ENCODE results near the gene C2CD2L. TPM values are rescaled to one million over a fixed set of nuclear protein-coding genes. Genes with fewer than 3 reads are reported as not detected.

Gene C2CD2L
- total and polyA plus RNA-seq, 3 experiments from 2014 or later: 9.9 to 26.5 (median 26.3) TPM

GRCh38 chr11:119103793-119104192 lies 3.4 kb upstream of the C2CD2L start:
- peak overlapping the region in 6 of 7 donors; percentile 49 to 91 (median 72) for H3K4me3 Mint-ChIP-seq
- Histone ChIP-seq H3K27me3 (ENCODE audit: insufficient read depth, low read length, poor library complexity, severe bottlenecking) (no peaks in the 10 kb centered on the region), H3K9me3 (ENCODE audit: low read length) (no peaks in the 10 kb centered on the region), H3K4me3 (ENCODE audit: low read length) (no peak overlapping the region), H3K27ac (ENCODE audit: low read depth, low read length) (no peak overlapping the region), H3K36me3 (ENCODE audit: insufficient read depth, low read length) (no peaks in the 10 kb centered on the region), H3K4me1 (ENCODE audit: insufficient read depth, low read length) (peaks cover 45% of the 10 kb centered on the region)
- CTCF ChIA-PET: no interaction called here
- POLR2A ChIA-PET: no interaction called here
- no peak for DNase-seq
- no peaks in the 10 kb centered on the region for H3K9me3 Mint-ChIP-seq
- no peaks in the 10 kb centered on the region for H3K27me3 Mint-ChIP-seq
- peaks cover 0 to 22% (median 3%) of the 10 kb centered on the region in 3 donors for H3K36me3 Mint-ChIP-seq
- H3K27ac Mint-ChIP-seq: peak overlapping the region in 6 of 8 donors; percentile 61 to 86 (median 78)
- H3K4me1 Mint-ChIP-seq: peaks cover 48 to 65% (median 61%) of the 10 kb centered on the region in 3 donors

DNA sequence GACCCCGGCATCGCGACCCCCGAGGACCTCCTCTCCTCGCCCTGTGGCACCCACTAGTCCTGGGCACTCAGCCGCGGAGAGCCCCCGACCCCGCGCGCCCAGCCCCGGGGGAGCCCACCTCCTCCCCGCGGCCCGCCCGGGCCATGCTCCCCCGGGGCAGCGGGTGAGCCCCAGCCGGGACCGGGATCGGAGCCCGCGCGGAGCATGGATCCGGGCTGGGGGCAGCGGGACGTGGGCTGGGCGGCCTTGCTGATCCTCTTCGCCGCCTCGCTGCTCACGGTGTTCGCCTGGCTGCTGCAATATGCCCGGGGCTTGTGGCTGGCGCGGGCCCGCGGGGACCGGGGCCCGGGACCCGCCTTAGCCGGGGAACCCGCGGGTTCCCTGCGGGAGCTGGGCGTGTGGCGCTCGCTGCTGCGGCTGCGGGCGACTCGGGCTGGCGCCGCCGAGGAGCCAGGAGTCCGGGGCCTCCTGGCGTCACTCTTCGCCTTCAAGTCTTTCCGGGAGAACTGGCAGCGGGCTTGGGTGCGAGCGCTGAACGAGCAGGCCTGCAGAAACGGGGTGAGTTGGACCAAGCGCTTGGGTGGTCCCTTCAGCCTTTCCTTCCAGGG lies 498 bp downstream of the C2CD2L start:
- peak overlapping the region; percentile 88 to 98 (median 91) for H3K4me3 Mint-ChIP-seq
- no peaks in the 10 kb centered on the region for H3K27me3 Mint-ChIP-seq
- H3K4me1 Mint-ChIP-seq: peaks cover 38 to 52% (median 47%) of the 10 kb centered on the region in 3 donors
- peaks cover 43% of the 10 kb centered on the region for H3K4me1 ChIP-seq (ENCODE audit: insufficient read depth, low read length)
- H3K27ac Mint-ChIP-seq: peak overlapping the region; percentile 79 to 93 (median 90)
- DNase-seq: no peak
- CTCF ChIA-PET: interaction anchor here (0.7 to 1.2 kb wide), 4 partner anchors 30 to 98 kb away, joined by 3 to 4 read pairs (median 4); partner anchors contain the start of genes CBL and VPS11
- H3K9me3 ChIP-seq (ENCODE audit: low read length): no peaks in the 10 kb centered on the region
- POLR2A ChIA-PET: interaction anchor here (0.5 to 2.8 kb wide), 6 partner anchors 11 to 90 kb away, joined by 3 to 22 read pairs (median 8); partner anchors contain the start of genes HINFP, RPS25, TRAPPC4 and VPS11
- H3K4me3 ChIP-seq (ENCODE audit: low read length): peak overlapping the region; percentile 90
- peaks cover 5 to 32% (median 6%) of the 10 kb centered on the region in 3 donors for H3K36me3 Mint-ChIP-seq
- H3K27me3 ChIP-seq (ENCODE audit: insufficient read depth, low read length, poor library complexity, severe bottlenecking): no peaks in the 10 kb centered on the region
- H3K9me3 Mint-ChIP-seq: no peaks in the 10 kb centered on the region
- H3K36me3 ChIP-seq (ENCODE audit: insufficient read depth, low read length): peaks cover 13% of the 10 kb centered on the region
- H3K27ac ChIP-seq (ENCODE audit: low read depth, low read length): peak overlapping the region; percentile 82

GRCh38 chr11:119108146-119108856 lies 1.2 kb downstream of the C2CD2L start:
- H3K36me3 Mint-ChIP-seq: peaks cover 5 to 39% (median 6%) of the 10 kb centered on the region in 3 donors
- peak overlapping the region; percentile 79 to 93 (median 90) for H3K27ac Mint-ChIP-seq
- CTCF ChIA-PET: interaction anchor here (1.0 to 1.8 kb wide), 3 partner anchors 14 to 104 kb away, joined by 3 to 5 read pairs (median 3); a partner anchor contains a TSS
- H3K27me3 Mint-ChIP-seq: no peaks in the 10 kb centered on the region
- H3K27me3 ChIP-seq (ENCODE audit: insufficient read depth, low read length, poor library complexity, severe bottlenecking): no peaks in the 10 kb centered on the region
- H3K4me3 Mint-ChIP-seq: peak overlapping the region; percentile 88 to 98 (median 91)
- H3K9me3 Mint-ChIP-seq: no peaks in the 10 kb centered on the region
- H3K4me3 ChIP-seq (ENCODE audit: low read length): peak overlapping the region; percentile 90
- H3K27ac ChIP-seq (ENCODE audit: low read depth, low read length): peak overlapping the region; percentile 82
- peaks cover 36% of the 10 kb centered on the region for H3K4me1 ChIP-seq (ENCODE audit: insufficient read depth, low read length)
- DNase-seq: peak in 3 of 5 donors; percentile 30 to 58 (median 55)
- POLR2A ChIA-PET: interaction anchor here (0.5 to 2.8 kb wide), 5 partner anchors 10 to 40 kb away, joined by 3 to 22 read pairs (median 9); partner anchors contain the start of genes HINFP and VPS11
- H3K4me1 Mint-ChIP-seq: peaks cover 38 to 48% (median 43%) of the 10 kb centered on the region in 3 donors
- H3K36me3 ChIP-seq (ENCODE audit: insufficient read depth, low read length): peaks cover 19% of the 10 kb centered on the region
- H3K9me3 ChIP-seq (ENCODE audit: low read length): no peaks in the 10 kb centered on the region

DNA sequence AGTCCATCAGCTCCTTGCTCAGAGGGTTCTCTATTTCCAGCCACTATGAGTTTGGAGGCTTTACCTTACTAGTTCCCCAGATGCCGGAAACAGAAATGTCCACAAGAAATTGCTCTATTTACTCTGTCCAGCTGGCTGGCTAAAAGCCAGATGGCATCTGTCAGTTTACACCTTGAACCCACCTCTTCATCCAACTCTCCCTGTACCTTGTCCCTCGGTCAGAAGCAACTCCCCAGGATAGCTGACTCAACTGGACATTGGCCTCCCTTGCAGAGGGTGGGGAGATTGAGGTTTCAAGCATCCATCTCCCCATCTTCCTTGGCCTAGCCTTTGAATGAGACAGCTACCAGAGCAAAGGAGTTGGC lies 1.7 kb downstream of the C2CD2L start:
- H3K4me1 Mint-ChIP-seq: peaks cover 36 to 43% (median 38%) of the 10 kb centered on the region in 3 donors
- H3K27ac Mint-ChIP-seq: peak overlapping the region in 7 of 8 donors; percentile 79 to 93 (median 88)
- no peaks in the 10 kb centered on the region for H3K27me3 Mint-ChIP-seq
- CTCF ChIA-PET: interaction anchor here (0.7 to 1.8 kb wide), 4 partner anchors 13 to 103 kb away, joined by 3 to 5 read pairs (median 3); partner anchors contain the start of gene HINFP
- peaks cover 5 to 44% (median 6%) of the 10 kb centered on the region in 3 donors for H3K36me3 Mint-ChIP-seq
- Histone ChIP-seq H3K4me1 (ENCODE audit: insufficient read depth, low read length) (peaks cover 35% of the 10 kb centered on the region), H3K27me3 (ENCODE audit: insufficient read depth, low read length, poor library complexity, severe bottlenecking) (no peaks in the 10 kb centered on the region), H3K9me3 (ENCODE audit: low read length) (no peaks in the 10 kb centered on the region), H3K4me3 (ENCODE audit: low read length) (peak overlapping the region; percentile 90), H3K36me3 (ENCODE audit: insufficient read depth, low read length) (peaks cover 24% of the 10 kb centered on the region), H3K27ac (ENCODE audit: low read depth, low read length) (peak overlapping the region; percentile 82)
- DNase-seq: no peak
- H3K4me3 Mint-ChIP-seq: peak overlapping the region; percentile 88 to 98 (median 91)
- POLR2A ChIA-PET: interaction anchor here (1.1 to 2.8 kb wide), 3 partner anchors 12 to 41 kb away, joined by 3 to 21 read pairs (median 4); partner anchors contain the start of genes HINFP and VPS11
- no peaks in the 10 kb centered on the region for H3K9me3 Mint-ChIP-seq

- Mint-ChIP-seq H3K4me3 (peak overlapping the region in 6 of 7 donors; percentile 90 to 98 (median 92)), H3K9me3 (no peaks in the 10 kb centered on the region), H3K27ac (peak overlapping the region in 7 of 8 donors; percentile 37 to 92 (median 83)), H3K27me3 (no peaks in the 10 kb centered on the region), H3K4me1 (peaks cover 35 to 38% (median 36%) of the 10 kb centered on the region in 3 donors), H3K36me3 (peaks cover 5 to 50% (median 9%) of the 10 kb centered on the region in 3 donors)
- Histone ChIP-seq H3K4me1 (ENCODE audit: insufficient read depth, low read length) (peaks cover 44% of the 10 kb centered on the region), H3K9me3 (ENCODE audit: low read length) (no peaks in the 10 kb centered on the region), H3K36me3 (ENCODE audit: insufficient read depth, low read length) (peaks cover 28% of the 10 kb centered on the region), H3K27ac (ENCODE audit: low read depth, low read length) (no peak overlapping the region), H3K27me3 (ENCODE audit: insufficient read depth, low read length, poor library complexity, severe bottlenecking) (no peaks in the 10 kb centered on the region), H3K4me3 (ENCODE audit: low read length) (no peak overlapping the region)
- ChIA-PET CTCF (interaction anchor here (0.7 to 2.0 kb wide), 4 partner anchors 8 to 59 kb away, joined by 3 to 5 read pairs (median 4); partner anchors contain the start of genes DPAGT1 and HINFP), POLR2A (interaction anchor here (0.6 to 1.6 kb wide), 3 partner anchors 11 to 42 kb away, joined by 3 to 4 read pairs (median 4); partner anchors contain the start of genes HINFP and VPS11)
- no peak for DNase-seq
Measured at GRCh38 chr11:119109843-119110242, 2.7 kb downstream of the C2CD2L start.

DNA sequence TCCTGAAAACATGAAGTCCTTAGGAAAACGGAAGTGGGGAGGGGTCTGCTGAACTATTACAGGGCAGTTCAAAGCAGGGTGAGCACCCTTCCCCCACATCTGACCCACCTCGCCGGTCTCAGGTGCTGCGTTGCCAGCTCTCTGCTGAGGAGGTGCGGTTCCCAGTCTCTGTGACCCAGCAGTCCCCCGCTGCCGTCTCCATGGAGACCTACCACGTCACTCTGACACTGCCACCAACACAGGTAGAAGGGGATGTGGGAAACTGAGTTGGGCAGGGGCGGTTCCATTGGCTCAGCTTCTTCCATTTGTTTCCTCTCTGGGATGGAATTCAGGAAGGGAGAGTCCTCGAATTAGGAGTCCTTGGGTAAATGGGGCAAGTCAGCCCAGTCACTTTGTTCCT lies 3.3 kb downstream of the C2CD2L start:
- H3K27me3 Mint-ChIP-seq: no peaks in the 10 kb centered on the region
- ChIA-PET CTCF (interaction anchor here (2.0 kb wide), 1 partner anchor 8 kb away, joined by 5 read pairs; the partner anchor contains the start of gene DPAGT1), POLR2A (interaction anchor here (0.6 kb wide), 1 partner anchor 39 kb away, joined by 4 read pairs; no protein-coding TSS in a partner anchor)
- no peak overlapping the region for H3K4me3 ChIP-seq (ENCODE audit: low read length)
- peaks cover 28% of the 10 kb centered on the region for H3K36me3 ChIP-seq (ENCODE audit: insufficient read depth, low read length)
- no peak for DNase-seq
- peak overlapping the region in 5 of 8 donors; percentile 8 to 69 (median 58) for H3K27ac Mint-ChIP-seq
- H3K9me3 Mint-ChIP-seq: no peaks in the 10 kb centered on the region
- no peak overlapping the region for H3K27ac ChIP-seq (ENCODE audit: low read depth, low read length)
- H3K9me3 ChIP-seq (ENCODE audit: low read length): no peaks in the 10 kb centered on the region
- peaks cover 50% of the 10 kb centered on the region for H3K4me1 ChIP-seq (ENCODE audit: insufficient read depth, low read length)
- H3K4me3 Mint-ChIP-seq: peak overlapping the region in 3 of 7 donors; percentile 12 to 98 (median 28)
- peaks cover 39 to 42% (median 41%) of the 10 kb centered on the region in 3 donors for H3K4me1 Mint-ChIP-seq
- no peaks in the 10 kb centered on the region for H3K27me3 ChIP-seq (ENCODE audit: insufficient read depth, low read length, poor library complexity, severe bottlenecking)
- peaks cover 5 to 53% (median 12%) of the 10 kb centered on the region in 3 donors for H3K36me3 Mint-ChIP-seq

DNA sequence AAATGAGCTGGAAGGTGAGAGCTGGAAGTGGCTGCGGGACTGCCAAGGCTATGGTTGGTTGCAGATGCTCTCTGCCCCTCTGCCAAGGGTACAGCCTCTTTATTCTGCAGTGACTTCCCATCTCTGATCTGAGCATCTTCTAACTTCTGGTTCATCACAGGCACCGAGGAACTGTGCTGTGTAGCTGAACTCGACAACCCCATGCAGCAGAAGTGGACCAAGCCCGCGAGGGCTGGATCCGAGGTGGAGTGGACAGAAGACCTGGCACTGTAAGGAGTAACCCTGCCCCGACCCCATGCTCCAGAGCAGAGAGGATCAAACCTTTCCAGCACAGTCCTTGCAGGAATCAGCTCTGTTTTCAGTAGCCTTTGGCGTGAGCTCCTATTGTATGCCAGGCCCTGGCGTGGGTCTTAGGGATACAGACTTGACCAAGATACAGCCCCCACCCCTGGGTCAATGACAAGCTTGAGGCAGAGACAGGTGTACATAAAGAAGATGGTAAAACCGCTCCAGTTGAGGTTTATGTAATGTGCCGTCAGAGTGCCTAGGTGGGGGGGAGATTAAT lies 4.3 kb downstream of the C2CD2L start:
- DNase-seq: no peak
- H3K9me3 ChIP-seq (ENCODE audit: low read length): no peaks in the 10 kb centered on the region
- H3K4me1 ChIP-seq (ENCODE audit: insufficient read depth, low read length): peaks cover 51% of the 10 kb centered on the region
- no peaks in the 10 kb centered on the region for H3K27me3 Mint-ChIP-seq
- H3K36me3 ChIP-seq (ENCODE audit: insufficient read depth, low read length): peaks cover 28% of the 10 kb centered on the region
- H3K27me3 ChIP-seq (ENCODE audit: insufficient read depth, low read length, poor library complexity, severe bottlenecking): no peaks in the 10 kb centered on the region
- peaks cover 5 to 61% (median 16%) of the 10 kb centered on the region in 3 donors for H3K36me3 Mint-ChIP-seq
- ChIA-PET CTCF (interaction anchor here (0.8 to 2.2 kb wide), 3 partner anchors 9 to 24 kb away, joined by 3 to 8 read pairs (median 5); partner anchors contain the start of genes DPAGT1 and HINFP), POLR2A (interaction anchor here (1.4 to 1.5 kb wide), 2 partner anchors 9 to 17 kb away, joined by 3 to 6 read pairs; partner anchors contain the start of gene DPAGT1)
- peak overlapping the region in 1 of 8 donors; percentile 7 for H3K27ac Mint-ChIP-seq
- peak overlapping the region in 1 of 7 donors; percentile 52 for H3K4me3 Mint-ChIP-seq
- no peak overlapping the region for H3K27ac ChIP-seq (ENCODE audit: low read depth, low read length)
- no peaks in the 10 kb centered on the region for H3K9me3 Mint-ChIP-seq
- H3K4me3 ChIP-seq (ENCODE audit: low read length): no peak overlapping the region
- peaks cover 42 to 45% (median 43%) of the 10 kb centered on the region in 3 donors for H3K4me1 Mint-ChIP-seq

Measured in CD8-positive, alpha-beta memory T cell (primary cell).